ENCODE measurements around the gene RCOR1. TPM values are rescaled to one million over a fixed set of nuclear protein-coding genes. Genes with fewer than 3 reads are reported as not detected.
A peak's percentile ranks its signal among the peaks of the same experiment; 100 is the strongest.

RCOR1 gene
- polyA plus RNA-seq, 1 donor = 44.0 TPM

DNA sequence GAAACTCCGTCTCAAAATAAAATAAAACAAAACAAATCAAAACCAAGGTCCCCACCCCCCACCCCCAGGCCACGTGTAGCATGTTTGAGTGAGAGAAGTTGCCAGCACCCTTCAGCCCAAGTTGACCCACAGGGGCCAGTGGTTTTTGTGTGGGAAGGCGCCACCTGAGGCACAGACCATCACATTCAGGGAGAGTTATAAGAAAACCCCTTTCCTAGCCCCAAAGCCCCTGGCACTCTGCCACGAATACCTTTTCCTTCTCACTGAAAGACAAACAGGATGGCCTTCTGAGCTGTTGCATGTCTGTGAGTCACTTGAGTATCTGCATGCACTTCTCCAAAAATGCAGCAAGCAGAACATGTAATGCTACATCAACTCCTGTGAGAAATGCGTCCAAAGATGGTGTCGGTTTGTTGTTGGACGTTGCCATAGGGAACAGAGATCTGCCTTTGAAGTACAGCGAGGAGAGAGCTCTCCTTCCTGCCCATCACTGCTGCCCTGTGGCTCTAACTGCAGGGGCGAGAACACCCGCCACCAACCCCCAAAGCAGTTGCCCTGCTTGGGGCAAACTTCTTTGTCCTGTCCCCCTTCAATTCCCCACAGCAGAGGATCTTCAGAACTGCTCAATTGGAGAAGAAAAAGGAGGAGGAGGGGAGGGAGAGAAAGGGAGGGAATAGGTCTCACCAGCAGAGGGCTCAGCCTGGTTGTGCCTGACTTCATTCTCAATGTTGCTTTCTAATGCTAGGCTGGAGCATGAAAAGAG, 182.1 kb downstream of the RCOR1 start:
- peak; percentile 82 for DNase-seq

DNA sequence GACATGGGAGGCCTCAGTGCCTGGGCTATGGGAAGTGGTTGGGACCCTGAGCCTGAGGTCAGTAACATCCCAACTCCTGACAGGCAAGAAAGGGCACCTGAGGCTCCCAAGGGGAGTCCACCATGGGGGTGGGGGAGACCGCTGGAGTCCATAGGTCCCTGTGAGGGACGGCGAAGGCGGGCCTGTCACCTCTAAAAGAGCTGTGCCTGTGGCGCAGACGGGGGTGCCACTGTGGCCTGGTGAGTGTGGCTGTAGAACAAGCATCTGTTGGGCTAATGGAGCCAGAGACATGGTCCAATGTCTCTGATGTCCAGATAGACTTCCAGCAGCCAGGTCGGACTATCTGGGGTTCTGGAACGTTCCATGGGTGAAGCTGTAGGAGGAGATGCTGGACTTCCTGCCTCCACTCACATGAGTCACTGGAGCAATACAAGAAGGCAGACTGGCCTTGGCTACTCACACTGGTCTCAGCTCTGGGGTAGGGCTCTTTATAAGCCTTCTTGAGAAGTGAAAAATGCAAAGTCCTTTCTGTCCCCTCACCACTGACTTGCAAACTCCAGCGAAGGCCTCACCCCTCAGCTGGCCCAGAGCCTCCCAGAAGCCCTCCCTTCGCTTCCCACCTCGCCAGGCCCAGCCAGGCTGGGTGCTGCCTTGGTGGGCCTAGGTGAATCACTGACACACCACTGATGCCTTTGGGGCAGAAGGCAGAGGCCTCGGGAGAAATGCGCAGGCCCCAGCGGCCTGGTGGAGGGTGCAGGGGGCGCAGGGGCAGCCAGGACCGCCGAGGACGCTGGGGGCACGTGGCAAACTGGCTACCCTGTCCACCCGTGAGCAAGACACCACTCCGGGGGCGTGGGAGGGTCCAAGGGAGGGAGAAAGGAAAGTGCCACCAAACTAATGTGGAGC, 183.7 kb downstream of the RCOR1 start:
- no peak for DNase-seq

DNA sequence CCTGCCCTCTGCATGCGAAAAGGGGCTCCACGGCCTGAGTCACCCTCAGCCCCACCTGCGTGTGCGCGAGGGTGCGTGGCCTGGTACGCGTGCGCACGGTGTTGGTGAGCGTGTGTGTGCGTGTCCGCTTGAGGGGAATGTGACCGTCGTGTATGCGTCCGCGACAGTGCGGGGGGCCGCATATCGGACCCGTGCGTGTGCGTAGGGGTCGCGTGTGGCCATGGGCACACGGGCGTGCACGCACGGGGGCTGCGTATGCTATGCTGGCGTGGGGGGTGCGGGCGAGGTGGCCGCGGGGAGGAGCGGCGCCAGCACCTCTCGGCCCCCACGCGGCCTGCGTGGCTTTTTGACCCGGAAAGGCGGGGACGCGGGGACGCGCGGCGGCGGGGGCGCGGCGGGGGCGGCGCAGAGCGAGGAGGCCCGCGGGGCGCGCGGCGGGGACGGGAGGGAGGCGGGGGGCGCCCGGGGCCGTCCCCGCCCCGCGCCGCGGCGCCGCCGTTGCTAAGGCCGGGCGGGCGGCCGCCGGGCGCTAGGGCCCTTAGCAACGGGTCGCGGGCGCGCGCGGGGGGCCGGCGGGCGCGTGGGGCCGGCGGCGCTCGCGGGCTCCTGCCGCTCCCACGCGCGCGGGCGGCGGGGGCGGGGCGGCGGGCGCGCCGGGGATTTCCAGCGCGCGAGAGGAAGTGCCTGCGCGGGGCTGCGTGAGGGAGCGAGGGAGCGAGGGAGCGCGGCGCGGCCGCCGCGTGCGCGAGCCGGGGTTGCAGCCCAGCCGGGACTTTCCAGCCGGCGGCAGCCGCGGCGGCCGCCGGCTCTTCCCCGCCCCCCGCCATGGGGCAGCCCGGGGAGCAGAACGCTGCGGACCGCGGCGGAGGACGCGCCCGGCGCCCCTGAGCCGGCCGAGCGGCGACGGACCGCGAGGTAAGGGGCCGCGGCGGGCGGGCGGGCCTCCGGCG, 184.6 kb downstream of the RCOR1 start, which contains the start of gene TRAF3:
TRAF3 (plus strand) TSS at position 689 of the 950 bp plus-strand sequence. CDS start 92,753 bp downstream, outside the sequence.
- DNase-seq = no peak

DNA sequence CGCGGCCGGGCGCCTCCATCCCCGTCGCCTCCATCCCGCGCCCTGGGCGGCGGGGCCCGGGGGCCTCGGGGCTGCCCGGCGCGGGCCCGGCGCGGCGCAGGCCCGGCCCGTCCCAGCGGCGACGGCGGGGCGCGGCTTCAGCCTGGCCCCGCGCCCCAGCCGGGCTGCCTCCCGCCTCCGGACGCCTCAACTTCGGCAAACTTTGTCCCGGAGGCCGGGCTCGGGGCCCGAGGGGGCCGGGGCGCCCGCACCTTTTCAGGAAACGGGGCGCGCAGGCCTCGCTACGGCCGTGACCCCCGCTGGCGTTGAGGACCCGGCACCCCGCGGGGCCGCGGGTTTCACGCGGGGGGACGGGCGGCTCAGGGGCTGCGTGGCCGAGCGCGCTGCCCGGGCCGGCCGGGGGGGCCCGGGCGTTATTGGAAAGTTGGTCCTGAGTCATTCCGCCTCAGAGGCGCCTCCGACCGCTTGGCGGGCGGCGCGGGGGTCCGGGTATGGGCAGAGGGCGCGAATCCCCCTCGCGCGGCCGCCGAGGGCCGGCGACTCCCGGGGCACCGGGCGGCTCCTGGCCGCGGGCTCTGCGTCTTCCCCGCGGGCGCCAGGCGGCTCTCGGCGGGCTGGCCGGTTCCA, 185.4 kb downstream of the RCOR1 start:
- DNase-seq = no peak

DNA sequence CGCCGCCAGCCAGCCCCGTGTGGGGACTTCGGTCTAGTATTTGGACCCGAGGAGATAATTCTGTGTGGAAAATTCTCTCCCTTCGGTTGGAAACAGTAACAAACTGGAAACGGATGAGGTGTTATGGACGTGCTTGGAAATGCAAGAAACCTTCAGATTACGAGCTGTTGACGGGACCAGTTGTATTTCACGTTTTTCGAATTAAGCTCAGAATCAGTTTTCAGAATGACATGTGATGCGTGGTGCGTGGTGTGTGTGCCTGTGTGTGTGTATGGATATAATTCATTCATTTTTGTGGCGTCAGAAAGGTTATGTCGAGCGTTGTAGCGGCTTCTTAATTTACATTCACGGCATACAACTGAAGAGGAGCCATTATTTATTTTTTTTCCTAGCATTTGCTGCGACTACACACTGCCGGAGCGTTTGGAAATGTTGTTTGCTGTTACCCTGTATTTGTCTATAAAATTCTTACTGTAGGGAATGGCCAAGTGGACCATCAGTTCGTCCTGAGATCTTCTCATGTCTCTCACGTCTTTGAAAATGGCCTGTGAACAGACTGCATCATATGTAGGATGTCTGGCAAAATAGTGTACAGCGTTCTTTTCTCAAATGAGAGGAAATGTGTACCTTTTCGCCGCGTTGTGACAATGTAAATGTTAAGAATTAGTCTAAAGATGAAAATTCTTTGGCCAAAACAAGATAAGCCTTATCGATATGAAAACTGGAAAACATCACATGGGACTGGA, 186.1 kb downstream of the RCOR1 start:
- no peak for DNase-seq

DNA sequence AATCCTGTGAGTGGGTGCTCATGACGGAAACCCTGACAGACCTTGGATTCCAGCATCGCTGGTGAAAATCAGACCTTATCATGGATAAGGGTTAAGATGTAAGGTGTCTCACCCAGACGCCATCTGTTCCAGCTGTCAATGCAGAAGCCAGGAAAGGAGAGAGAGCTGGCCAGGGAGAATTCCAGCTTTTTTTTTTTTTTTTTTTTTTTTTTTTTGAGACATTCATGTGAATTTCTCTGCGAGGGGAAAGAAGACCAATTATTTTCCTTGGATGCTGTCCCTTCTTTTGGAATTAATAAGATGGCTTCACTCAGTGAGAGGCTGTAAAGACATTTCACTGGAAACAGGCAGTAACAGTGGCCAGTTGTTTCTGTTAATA, 186.6 kb downstream of the RCOR1 start:
- DNase-seq = no peak

DNA sequence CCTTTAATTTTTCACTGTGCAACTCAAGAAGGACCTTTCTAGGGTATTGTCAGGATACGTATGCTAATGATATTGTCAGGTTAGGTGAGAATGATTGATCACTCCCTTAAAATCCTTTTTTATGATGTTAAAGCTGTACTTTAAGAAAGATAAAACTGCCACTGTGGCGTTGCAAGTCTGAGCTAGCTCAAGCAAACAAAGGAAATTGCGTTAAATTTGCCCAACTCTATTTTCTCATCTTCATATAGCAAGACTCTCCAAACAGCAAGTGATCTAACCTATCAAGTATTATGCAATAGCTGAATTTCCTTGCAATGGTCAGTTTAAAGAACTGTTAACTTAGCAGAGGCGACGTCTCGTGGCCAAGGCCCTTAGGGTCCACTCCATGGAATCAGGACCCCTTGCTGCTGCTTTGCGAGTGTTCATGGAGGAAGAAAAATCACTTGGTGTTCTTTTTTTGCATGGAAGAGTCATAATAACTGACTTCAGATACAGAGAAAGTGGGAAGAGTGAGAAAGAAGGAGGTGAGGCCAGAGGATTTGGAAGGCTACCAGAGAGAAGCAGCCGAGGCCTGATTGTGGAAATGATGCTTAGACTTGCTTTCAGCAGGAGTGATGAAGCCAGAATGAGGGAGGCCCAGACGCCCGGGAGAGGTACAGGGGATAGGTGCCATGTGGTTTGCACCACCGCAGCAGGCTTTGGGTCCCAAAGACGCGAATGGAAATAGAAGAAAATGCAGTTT, 187.3 kb downstream of the RCOR1 start:
- no peak for DNase-seq

Other genes with a start within 250 kb of the RCOR1 start
- gene CINP, start 229.8 kb upstream of the RCOR1 start, polyA plus RNA-seq (ENCODE audit: insufficient read length) = 36.4 TPM
- gene TECPR2, start 229.7 kb upstream of the RCOR1 start, polyA plus RNA-seq (ENCODE audit: insufficient read length) = 15.9 TPM
- gene ANKRD9, start 82.9 kb upstream of the RCOR1 start, polyA plus RNA-seq (ENCODE audit: insufficient read length) = 3.8 TPM
- gene TRAF3, start 184.8 kb downstream of the RCOR1 start, polyA plus RNA-seq (ENCODE audit: insufficient read length) = 17.7 TPM

Measured in left kidney (tissue), 2 donors.